HepG2 (cell line): ENCODE results near the gene LIME1. TPM values are rescaled to one million over a fixed set of nuclear protein-coding genes. Genes with fewer than 3 reads are reported as not detected.

ENCODE experiments used
- ATM ChIP-seq: fragments of 450-650 bp; IDR thresholded peaks from 2 replicates; pipeline ENCODE4 v1.7.1; 2017; ENCODE audit warnings: mild to moderate bottlenecking, borderline replicate concordance
- CTCF ChIP-seq: sonication (generic); formaldehyde crosslinking; IDR thresholded peaks from 2 replicates; pipeline ENCODE4 v1.5.0; 2020; ENCODE audit warnings: mild to moderate bottlenecking, missing genetic modification reagents, moderate library complexity
- DNMT1 ChIP-seq: sonication (generic); formaldehyde crosslinking; IDR thresholded peaks from 2 replicates; pipeline ENCODE4 v1.5.1; 2020; ENCODE audit warnings: mild to moderate bottlenecking, missing genetic modification reagents
- E2F5 ChIP-seq: sonication (generic); formaldehyde crosslinking; conservative IDR thresholded peaks from 2 replicates; pipeline ENCODE4 v1.4.0; 2020; ENCODE audit warnings: missing genetic modification reagents
- EHMT2 ChIP-seq: fragments of 200-600 bp; sonication (generic); IDR thresholded peaks from 2 replicates; pipeline ENCODE4 v1.7.0; 2017; ENCODE audit warnings: antibody characterized with exemption, low read depth, low read length, borderline replicate concordance
- MEIS2 ChIP-seq: sonication (generic); formaldehyde crosslinking; IDR thresholded peaks from 2 replicates; pipeline ENCODE4 v1.9.0; 2021; ENCODE audit warnings: mild to moderate bottlenecking, missing genetic modification reagents
- POLR2G ChIP-seq: fragments of 200-400 bp; formaldehyde crosslinking; IDR thresholded peaks from 2 replicates; pipeline ENCODE4 v1.6.1; 2018; ENCODE audit warnings: mild to moderate bottlenecking, low read depth, low read length, moderate library complexity
- SCMH1 ChIP-seq: sonication (generic); formaldehyde crosslinking; IDR thresholded peaks from 2 replicates; pipeline ENCODE4 v1.9.0; 2021; ENCODE audit warnings: missing genetic modification reagents, mild to moderate bottlenecking, borderline replicate concordance
- SPEN ChIP-seq: sonication (generic); formaldehyde crosslinking; IDR thresholded peaks from 2 replicates; pipeline ENCODE4 v1.5.1; 2020; ENCODE audit warnings: low read depth, mild to moderate bottlenecking, missing genetic modification reagents
- SYNCRIP ChIP-seq: fragments of 200-400 bp; formaldehyde crosslinking; IDR thresholded peaks from 2 replicates; pipeline ENCODE4 v1.6.1; 2018; ENCODE audit warnings: mild to moderate bottlenecking, low read depth, low read length; ENCODE audit not compliant: insufficient read depth
- YY1 ChIP-seq: IDR thresholded peaks from 2 replicates; pipeline ENCODE4 v1.6.1; 2011; ENCODE audit warnings: low read length, low read depth, moderate library complexity, mild to moderate bottlenecking; ENCODE audit not compliant: insufficient read depth, insufficient replicate concordance
- ZBTB20 ChIP-seq: sonication (generic); formaldehyde crosslinking; IDR thresholded peaks from 2 replicates; pipeline ENCODE4 v1.8.1; 2023; ENCODE audit warnings: missing genetic modification reagents, low read depth, mild to moderate bottlenecking, borderline replicate concordance
- ZFX ChIP-seq: sonication (generic); formaldehyde crosslinking; IDR thresholded peaks from 2 replicates; pipeline ENCODE4 v1.4.0; 2020; ENCODE audit warnings: mild to moderate bottlenecking, low read depth, missing genetic modification reagents, moderate library complexity
- ZNF33A ChIP-seq: sonication (generic); formaldehyde crosslinking; IDR thresholded peaks from 2 replicates; pipeline ENCODE4 v1.5.1; 2020; ENCODE audit warnings: missing genetic modification reagents, mild to moderate bottlenecking, moderate library complexity, borderline replicate concordance
- ZNF460 ChIP-seq: sonication (generic); formaldehyde crosslinking; IDR thresholded peaks from 2 replicates; pipeline ENCODE4 v1.5.1; 2020; ENCODE audit warnings: missing genetic modification reagents, mild to moderate bottlenecking, borderline replicate concordance
- ZNF510 ChIP-seq: sonication (generic); formaldehyde crosslinking; IDR thresholded peaks from 2 replicates; pipeline ENCODE4 v1.4.0; 2020; ENCODE audit warnings: low read depth, mild to moderate bottlenecking, missing genetic modification reagents
- ZNF546 ChIP-seq: sonication (generic); formaldehyde crosslinking; conservative IDR thresholded peaks from 2 replicates; pipeline ENCODE4 v1.8.1; 2023; ENCODE audit warnings: mild to moderate bottlenecking, missing genetic modification reagents
- ZNF547 ChIP-seq: sonication (generic); formaldehyde crosslinking; IDR thresholded peaks from 2 replicates; pipeline ENCODE4 v1.5.1; 2020; ENCODE audit warnings: mild to moderate bottlenecking, missing genetic modification reagents
- ZNF567 ChIP-seq: sonication (generic); formaldehyde crosslinking; IDR thresholded peaks from 2 replicates; pipeline ENCODE4 v1.8.1; 2023; ENCODE audit warnings: mild to moderate bottlenecking, missing genetic modification reagents, borderline replicate concordance
- ZNF878 ChIP-seq: sonication (generic); formaldehyde crosslinking; IDR thresholded peaks from 2 replicates; pipeline ENCODE4 v1.8.1; 2023; ENCODE audit warnings: mild to moderate bottlenecking, missing genetic modification reagents, moderate library complexity
- polyA plus RNA-seq, 8 experiments: library from polyadenylated mRNA; depleted of rRNA in 3 of 8; stranded (reverse) in 7 of 8; unstranded in 1 of 8; fragments of >200 nt; fragmentation: Illumina TruSeq in 4 of 8; extraction: Trizol in 4 of 8; gene quantifications; 2 replicates each; pipeline versions ENCODE4 v1.2.1 to v1.2.3, GENCODE V29; 2011 to 2016; ENCODE audit warnings: low read depth in 4 of 8, missing spikeins in 1 of 8, mixed read lengths in 1 of 8; ENCODE audit not compliant: insufficient read depth in 1 of 8
- total RNA-seq, 5 experiments: library from RNA; depleted of rRNA; stranded (reverse); fragments of >200 nt; fragmentation: Illumina TruSeq; extraction: Trizol; gene quantifications; 2 replicates each; pipeline ENCODE4 v1.2.3, GENCODE V29; 2016; ENCODE audit warnings: low read depth in 1 of 5
- TF ChIP-seq, protein P1 (sequence below): sonication (generic); formaldehyde crosslinking; IDR thresholded peaks from 2 replicates; pipeline ENCODE4 v1.8.1; 2023; ENCODE audit warnings: mild to moderate bottlenecking, missing genetic modification reagents
- TF ChIP-seq, protein P2 (sequence below): sonication (generic); IDR thresholded peaks from 2 replicates; pipeline ENCODE4 v1.6.1; 2016; ENCODE audit warnings: low read depth, borderline replicate concordance
- TF ChIP-seq, protein P3 (sequence below): sonication (generic); formaldehyde crosslinking; IDR thresholded peaks from 2 replicates; pipeline ENCODE4 v1.8.0; 2022; ENCODE audit warnings: mild to moderate bottlenecking, missing genetic modification reagents; ENCODE audit not compliant: insufficient replicate concordance

The LIME1 gene
- total and polyA plus RNA-seq, 2 of the 13 experiments (the other 11 are each of a cell fraction or from before 2014, with no cell fraction given) = 13.0 to 61.5 TPM

- TF ChIP-seq SCMH1 (CRISPR knock-in tag) = no peak
- 0 out of 2 replicates have a peak, but pooled peaks have one; percentile 5 for TF ChIP-seq ZNF546 (CRISPR knock-in tag)
- TF ChIP-seq, protein P1, sequence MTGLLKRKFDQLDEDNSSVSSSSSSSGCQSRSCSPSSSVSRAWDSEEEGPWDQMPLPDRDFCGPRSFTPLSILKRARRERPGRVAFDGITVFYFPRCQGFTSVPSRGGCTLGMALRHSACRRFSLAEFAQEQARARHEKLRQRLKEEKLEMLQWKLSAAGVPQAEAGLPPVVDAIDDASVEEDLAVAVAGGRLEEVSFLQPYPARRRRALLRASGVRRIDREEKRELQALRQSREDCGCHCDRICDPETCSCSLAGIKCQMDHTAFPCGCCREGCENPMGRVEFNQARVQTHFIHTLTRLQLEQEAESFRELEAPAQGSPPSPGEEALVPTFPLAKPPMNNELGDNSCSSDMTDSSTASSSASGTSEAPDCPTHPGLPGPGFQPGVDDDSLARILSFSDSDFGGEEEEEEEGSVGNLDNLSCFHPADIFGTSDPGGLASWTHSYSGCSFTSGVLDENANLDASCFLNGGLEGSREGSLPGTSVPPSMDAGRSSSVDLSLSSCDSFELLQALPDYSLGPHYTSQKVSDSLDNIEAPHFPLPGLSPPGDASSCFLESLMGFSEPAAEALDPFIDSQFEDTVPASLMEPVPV (CRISPR knock-in tag) = no peak; the same call in none of the 2 replicates
- TF ChIP-seq ZNF460 (CRISPR knock-in tag) = no peak
- TF ChIP-seq ZNF33A = no peak
- TF ChIP-seq ZNF510 = no peak; the same call in 1 of the 2 replicates
- TF ChIP-seq ZFX (CRISPR knock-in tag) = peak; percentile 40
- no peak for TF ChIP-seq SPEN (CRISPR knock-in tag)
- no peak for TF ChIP-seq ZNF878 (CRISPR knock-in tag)
- TF ChIP-seq, protein P2, sequence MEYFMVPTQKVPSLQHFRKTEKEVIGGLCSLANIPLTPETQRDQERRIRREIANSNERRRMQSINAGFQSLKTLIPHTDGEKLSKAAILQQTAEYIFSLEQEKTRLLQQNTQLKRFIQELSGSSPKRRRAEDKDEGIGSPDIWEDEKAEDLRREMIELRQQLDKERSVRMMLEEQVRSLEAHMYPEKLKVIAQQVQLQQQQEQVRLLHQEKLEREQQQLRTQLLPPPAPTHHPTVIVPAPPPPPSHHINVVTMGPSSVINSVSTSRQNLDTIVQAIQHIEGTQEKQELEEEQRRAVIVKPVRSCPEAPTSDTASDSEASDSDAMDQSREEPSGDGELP = peak; percentile 97
- TF ChIP-seq EHMT2 = no peak
- TF ChIP-seq CTCF (CRISPR knock-in tag) = 0 out of 2 replicates have a peak, but pooled peaks have one; percentile 1
- TF ChIP-seq YY1 = no peak
- TF ChIP-seq POLR2G = peak; percentile 1; the same call in 1 of the 2 replicates
- TF ChIP-seq ZNF567 (CRISPR knock-in tag) = no peak
- TF ChIP-seq, protein P3, sequence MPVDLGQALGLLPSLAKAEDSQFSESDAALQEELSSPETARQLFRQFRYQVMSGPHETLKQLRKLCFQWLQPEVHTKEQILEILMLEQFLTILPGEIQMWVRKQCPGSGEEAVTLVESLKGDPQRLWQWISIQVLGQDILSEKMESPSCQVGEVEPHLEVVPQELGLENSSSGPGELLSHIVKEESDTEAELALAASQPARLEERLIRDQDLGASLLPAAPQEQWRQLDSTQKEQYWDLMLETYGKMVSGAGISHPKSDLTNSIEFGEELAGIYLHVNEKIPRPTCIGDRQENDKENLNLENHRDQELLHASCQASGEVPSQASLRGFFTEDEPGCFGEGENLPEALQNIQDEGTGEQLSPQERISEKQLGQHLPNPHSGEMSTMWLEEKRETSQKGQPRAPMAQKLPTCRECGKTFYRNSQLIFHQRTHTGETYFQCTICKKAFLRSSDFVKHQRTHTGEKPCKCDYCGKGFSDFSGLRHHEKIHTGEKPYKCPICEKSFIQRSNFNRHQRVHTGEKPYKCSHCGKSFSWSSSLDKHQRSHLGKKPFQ (CRISPR knock-in tag) = peak; percentile 20
- TF ChIP-seq ZNF547 (CRISPR knock-in tag) = no peak
- no peak for TF ChIP-seq ATM
- no peak; the same call in 1 of the 2 replicates for TF ChIP-seq E2F5 (CRISPR knock-in tag)
- no peak; the same call in 1 of the 2 replicates for TF ChIP-seq DNMT1 (CRISPR knock-in tag)
- no peak for TF ChIP-seq ZBTB20
- TF ChIP-seq MEIS2 (CRISPR knock-in tag) = no peak
- no peak for TF ChIP-seq SYNCRIP
Observed at GRCh38 chr20:63738687-63739129, 2.2 kb downstream of the LIME1 start (continued).
